Bone marrow (tissue), 2 donors: ENCODE measurements around the gene DPYSL3.

Source experiments
- DNase-seq, 2 donors: peaks; one replicate each; lab custom pipeline; 2025; lab: John Stamatoyannopoulos, UW

Gene DPYSL3

GRCh38 chr5:147403651-147404640 lies 105.9 kb downstream of the DPYSL3 start:
- DNase-seq = peak in 1 of 2 donors; percentile 49

GRCh38 chr5:147400881-147401280 lies 109.0 kb downstream of the DPYSL3 start:
- no peak for DNase-seq

GRCh38 chr5:147400126-147400809 lies 109.6 kb downstream of the DPYSL3 start:
- no peak for DNase-seq

- no peak for DNase-seq
Observed at GRCh38 chr5:147398860-147399259, 111.0 kb downstream of the DPYSL3 start.

GRCh38 chr5:147397616-147398015 lies 112.3 kb downstream of the DPYSL3 start:
- no peak for DNase-seq

- DNase-seq = no peak
Observed at GRCh38 chr5:147396070-147396823, 113.6 kb downstream of the DPYSL3 start.

GRCh38 chr5:147393874-147394672 lies 115.8 kb downstream of the DPYSL3 start:
- DNase-seq = no peak

- DNase-seq = no peak
Observed at GRCh38 chr5:147391781-147392180, 118.1 kb downstream of the DPYSL3 start.

GRCh38 chr5:147390654-147391225 lies 119.1 kb downstream of the DPYSL3 start:
- DNase-seq = no peak

GRCh38 chr5:147388184-147389108 lies 121.4 kb downstream of the DPYSL3 start:
- no peak for DNase-seq

- DNase-seq = no peak
Observed at GRCh38 chr5:147387109-147387508, 122.8 kb downstream of the DPYSL3 start.

- no peak for DNase-seq
Observed at GRCh38 chr5:147384346-147385193, 125.3 kb downstream of the DPYSL3 start.

GRCh38 chr5:147382776-147383175 lies 127.1 kb downstream of the DPYSL3 start:
- no peak for DNase-seq

- DNase-seq = no peak
Observed at GRCh38 chr5:147381555-147381954, 128.3 kb downstream of the DPYSL3 start.

GRCh38 chr5:147377682-147378081 lies 132.2 kb downstream of the DPYSL3 start:
- no peak for DNase-seq

- DNase-seq = no peak
Observed at GRCh38 chr5:147375151-147375550, 134.7 kb downstream of the DPYSL3 start.

GRCh38 chr5:147373328-147373727 lies 136.5 kb downstream of the DPYSL3 start:
- no peak for DNase-seq

- no peak for DNase-seq
Observed at GRCh38 chr5:147372191-147372590, 137.7 kb downstream of the DPYSL3 start.

- no peak for DNase-seq
Observed at GRCh38 chr5:147371290-147371689, 138.6 kb downstream of the DPYSL3 start.
